Activated T-helper 1 cell treated with anti-CD3 and anti-CD28 coated beads, Interleukin-12 subunit alpha, Interleukin-12 subunit beta, Interleukin-2, Interleukin-4 antibody, amounts not matched to agents 30 ng/mL and 10 ng/mL and 1 ng/mL, durations not matched to agents 14 hours and 24 hours and 36 hours (primary cell): Measurements from ENCODE around the gene SLC25A39. TPM values are rescaled to one million over a fixed set of nuclear protein-coding genes. Genes with fewer than 3 reads are reported as not detected.

Source experiments
- total RNA-seq: library from RNA; stranded (reverse); gene quantifications from 2 replicates; pipeline ENCODE4 v1.2.3, GENCODE V29; 2022

The SLC25A39 gene
- total RNA-seq, 1 donor from 2014 or later: 169 TPM

Other genes starting within 250 kb of the SLC25A39 start
- gene HDAC5, start 201.2 kb downstream of the SLC25A39 start, total RNA-seq: 20.6 and 22.8 TPM in 2 replicates
- gene HROB, start 182.9 kb downstream of the SLC25A39 start, total RNA-seq: 23.0 and 23.1 TPM in 2 replicates
- 0.31 and 0.42 TPM in 2 replicates for gene ASB16, start 154.1 kb downstream of the SLC25A39 start, total RNA-seq
- gene TMUB2, start 137.9 kb downstream of the SLC25A39 start, total RNA-seq: 17.3 and 18.7 TPM in 2 replicates
- gene ATXN7L3, start 124.9 kb downstream of the SLC25A39 start, total RNA-seq: 125 and 126 TPM in 2 replicates
- 201 and 215 TPM in 2 replicates for gene UBTF, start 105.1 kb downstream of the SLC25A39 start, total RNA-seq
- not detected in 2 replicates for gene SLC4A1, start 56.7 kb downstream of the SLC25A39 start, total RNA-seq
- gene RUNDC3A, start 16.2 kb downstream of the SLC25A39 start, total RNA-seq: 0.13 and 0.22 TPM in 2 replicates
- 32.7 and 42.9 TPM in 2 replicates for gene GRN, start 20.5 kb upstream of the SLC25A39 start, total RNA-seq
- 0.10 and 0.29 TPM in 2 replicates for gene FAM171A2, start 39.0 kb upstream of the SLC25A39 start, total RNA-seq
- 0.44 and 0.71 TPM in 2 replicates for gene ITGA2B, start 64.8 kb upstream of the SLC25A39 start, total RNA-seq
- gene GPATCH8, start 178.6 kb upstream of the SLC25A39 start, total RNA-seq: 50.4 and 51.1 TPM in 2 replicates
- not detected in 2 replicates for gene FZD2, start 232.7 kb upstream of the SLC25A39 start, total RNA-seq